Left lung (tissue), 14 donors: ENCODE data around the gene NDUFS4. TPM values are rescaled to one million over a fixed set of nuclear protein-coding genes. Genes with fewer than 3 reads are reported as not detected.
A peak's percentile ranks its signal among the peaks of the same experiment; 100 is the strongest.

Source experiments
- ATAC-seq: fragments of 200-7000 bp; cut with Tn5 transposase; one replicate; pipeline ENCODE4 v1.9.1; 2020; ENCODE audit warnings: moderate library complexity
- DNase-seq, 4 donors: peaks; one replicate each; pipeline ENCODE4 v3.0.0-alpha.2; 2013 to 2020
- H3K27ac ChIP-seq, 2 donors: fragments of 200-600 bp; sonication (generic) in 1 of 2; one replicate each; pipeline versions ENCODE4 v1.5.0 to v1.8.0; 2020 to 2021
- H3K27me3 ChIP-seq, 2 donors: fragments of 200-600 bp; sonication (generic) in 1 of 2; one replicate each; pipeline versions ENCODE4 v1.5.0 to v1.8.0; 2020 to 2021
- H3K36me3 ChIP-seq, 2 donors: fragments of 200-600 bp; sonication (generic) in 1 of 2; one replicate each; pipeline versions ENCODE4 v1.5.0 to v1.8.0; 2020 to 2021
- H3K4me1 ChIP-seq, 2 donors: fragments of 200-600 bp; one replicate each; pipeline ENCODE4 v1.8.0; 2021
- H3K4me3 ChIP-seq, 2 donors: fragments of 200-600 bp; sonication (generic) in 1 of 2; one replicate each; pipeline versions ENCODE4 v1.5.0 to v1.8.0; 2020 to 2021; ENCODE audit warnings: mild to moderate bottlenecking in 1 of 2
- H3K9me3 ChIP-seq, 2 donors: fragments of 200-600 bp; sonication (generic) in 1 of 2; one replicate each; pipeline versions ENCODE4 v1.5.0 to v1.8.0; 2020 to 2021
- intact Hi-C, 2 donors: fragments of 100-400 bp; cut with DNase I; formaldehyde crosslinking; loops; one replicate each; pipeline versions ENCODE4 v1.11.2 to v1.14.2; 2022
- long read RNA-seq, 12 donors: library from polyadenylated mRNA in 2 of 12; unstranded in 2 of 12; transcript quantifications; one replicate each; pipeline ENCODE4 v2.0.0 and lab custom pipeline, GENCODE V29; 2019 to 2026
- polyA plus RNA-seq, 6 donors: library from polyadenylated mRNA; unstranded; fragments of 120-200 nt; gene quantifications; one replicate each; pipeline ENCODE4 v1.2.1, GENCODE V29; 2013; ENCODE audit not compliant: insufficient read length in 6 of 6
- total RNA-seq, 2 donors: library from RNA; stranded (reverse); fragmentation: NEBNext Ultra II Directional; extraction: Animal tissue kit (Norgen Biotek cat#: 25700); gene quantifications; one replicate each; pipeline ENCODE4 v1.2.1, GENCODE V29; 2021
- TF ChIP-seq, protein P1 (sequence below), 2 donors: fragments of 200-600 bp; sonication (generic) in 1 of 2; IDR thresholded peaks; one replicate each; pipeline versions ENCODE4 v1.5.0 to v1.8.0; 2021; ENCODE audit warnings: antibody characterized with exemption in 2 of 2
- donor health status: DM: no; HTN: yes; CAD: no.
- donor health status: DM: no; HTN: no; CAD: no.

Gene NDUFS4
- total RNA-seq, result 10 to 100 TPM; 52.3 to 57.4 TPM
- 100 to 1,000 TPM in 3 of 6 donors, 10 to 100 TPM in 3; 95.3 to 109 (median 99.9) TPM for polyA plus RNA-seq
- long read RNA-seq, donor 1, transcript NDUFS4-201 (5 exons, 675 nt), result major isoform, 134 of 169 reads
- long read RNA-seq, donor 1, transcript NDUFS4-203 (4 exons, 559 nt), result minor isoform, 5 of 169 reads
- long read RNA-seq, donor 1, partial matches to known transcripts, result 26 of 169 reads
- long read RNA-seq, donor 1, other reads (novel, unspliced or antisense), result 0 of 169 reads
- long read RNA-seq, donor 2, transcript NDUFS4-201 (5 exons, 675 nt), result major isoform, 96 of 132 reads
- long read RNA-seq, donor 2, partial matches to known transcripts, result 34 of 132 reads
- long read RNA-seq, donor 2, other reads (novel, unspliced or antisense), result 0 of 132 reads
- long read RNA-seq, donor 3, transcript NDUFS4-201 (5 exons, 675 nt), result major isoform, 77 of 96 reads
- long read RNA-seq, donor 3, partial matches to known transcripts, result 16 of 96 reads
- long read RNA-seq, donor 3, other reads (novel, unspliced or antisense), result 0 of 96 reads
- long read RNA-seq, donor 4, transcript NDUFS4-201 (5 exons, 675 nt), result major isoform, 57 of 73 reads
- long read RNA-seq, donor 4, partial matches to known transcripts, result 14 of 73 reads
- long read RNA-seq, donor 4, other reads (novel, unspliced or antisense), result 0 of 73 reads
- long read RNA-seq, donor 5, transcript NDUFS4-201 (5 exons, 675 nt), result major isoform, 103 of 119 reads
- long read RNA-seq, donor 5, partial matches to known transcripts, result 12 of 119 reads
- long read RNA-seq, donor 5, other reads (novel, unspliced or antisense), result 0 of 119 reads
- long read RNA-seq, donor 6, transcript NDUFS4-201 (5 exons, 675 nt), result major isoform, 142 of 164 reads
- long read RNA-seq, donor 6, partial matches to known transcripts, result 17 of 164 reads
- long read RNA-seq, donor 6, other reads (novel, unspliced or antisense), result 0 of 164 reads
- long read RNA-seq, donor 7, transcript NDUFS4-201 (5 exons, 675 nt), result major isoform, 66 of 74 reads
- long read RNA-seq, donor 7, partial matches to known transcripts, result 6 of 74 reads
- long read RNA-seq, donor 7, other reads (novel, unspliced or antisense), result 0 of 74 reads
- long read RNA-seq, donor 8, transcript NDUFS4-201 (5 exons, 675 nt), result major isoform, 61 of 62 reads
- long read RNA-seq, donor 8, partial matches to known transcripts, result 0 of 62 reads
- long read RNA-seq, donor 8, other reads (novel, unspliced or antisense), result 0 of 62 reads
- long read RNA-seq, donor 9, result 0 reads
- long read RNA-seq, donor 10, transcript NDUFS4-201 (5 exons, 675 nt), result major isoform, 44 of 49 reads
- long read RNA-seq, donor 10, partial matches to known transcripts, result 2 of 49 reads
- long read RNA-seq, donor 10, other reads (novel, unspliced or antisense), result 1 of 49 reads
- long read RNA-seq, donor 11, transcript NDUFS4-201 (5 exons, 675 nt), result major isoform, 102 of 116 reads
- long read RNA-seq, donor 11, partial matches to known transcripts, result 12 of 116 reads
- long read RNA-seq, donor 11, other reads (novel, unspliced or antisense), result 0 of 116 reads
- long read RNA-seq, donor 12, transcript NDUFS4-201 (5 exons, 675 nt), result major isoform, 58 of 65 reads
- long read RNA-seq, donor 12, partial matches to known transcripts, result 5 of 65 reads
- long read RNA-seq, donor 12, other reads (novel, unspliced or antisense), result 0 of 65 reads

DNA sequence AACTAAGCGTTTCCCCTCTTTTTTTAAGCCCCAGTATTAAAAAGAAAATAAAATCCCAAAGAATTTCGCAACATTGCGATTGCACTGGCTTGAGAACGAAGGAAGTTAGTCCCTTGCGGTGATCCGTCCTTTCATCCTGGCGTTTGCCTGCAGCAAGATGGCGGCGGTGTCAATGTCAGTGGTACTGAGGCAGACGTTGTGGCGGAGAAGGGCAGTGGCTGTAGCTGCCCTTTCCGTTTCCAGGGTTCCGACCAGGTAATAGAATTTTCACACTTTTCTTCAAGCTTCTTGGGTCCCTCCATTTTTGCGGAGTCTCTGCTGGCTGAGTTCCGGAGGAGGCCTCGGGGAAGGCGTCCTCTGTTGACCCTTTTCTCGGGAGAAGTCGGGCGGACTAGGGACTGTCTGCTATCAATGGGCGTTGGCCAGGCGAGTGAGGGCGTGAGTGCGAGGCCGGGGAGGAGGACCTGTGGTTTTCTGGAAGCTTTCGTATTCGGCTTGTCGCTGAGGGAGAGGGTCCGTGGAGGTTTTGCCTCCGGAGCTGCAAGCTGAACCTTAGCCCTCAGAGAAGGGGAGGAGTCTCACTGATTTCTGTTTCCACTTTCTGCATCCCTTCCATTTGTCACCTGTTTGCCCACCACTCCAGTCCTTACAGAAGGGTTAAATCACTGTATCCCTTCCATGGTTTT is at the start of gene NDUFS4:
NDUFS4 (plus strand) TSS at position 134 of the 686 bp plus-strand sequence; CDS start at position 158, 24 bp downstream.
- peak within 1 kb of the TSS; percentile 78 to 90 for H3K4me3 ChIP-seq
- H3K4me1 ChIP-seq, result peaks cover 10 to 21% of the 10 kb centered on the region in 2 donors
- H3K27ac ChIP-seq, result peak within 1 kb of the TSS; percentile 78 to 87
- DNase-seq, result peak; percentile 81 to 90 (median 86)
- no peaks in the 10 kb centered on the region for H3K9me3 ChIP-seq
- intact Hi-C loops, result no loop called here
- H3K27me3 ChIP-seq, result no peaks in the 10 kb centered on the region
- ATAC-seq, result peak; percentile 98
- TF ChIP-seq, protein P1, sequence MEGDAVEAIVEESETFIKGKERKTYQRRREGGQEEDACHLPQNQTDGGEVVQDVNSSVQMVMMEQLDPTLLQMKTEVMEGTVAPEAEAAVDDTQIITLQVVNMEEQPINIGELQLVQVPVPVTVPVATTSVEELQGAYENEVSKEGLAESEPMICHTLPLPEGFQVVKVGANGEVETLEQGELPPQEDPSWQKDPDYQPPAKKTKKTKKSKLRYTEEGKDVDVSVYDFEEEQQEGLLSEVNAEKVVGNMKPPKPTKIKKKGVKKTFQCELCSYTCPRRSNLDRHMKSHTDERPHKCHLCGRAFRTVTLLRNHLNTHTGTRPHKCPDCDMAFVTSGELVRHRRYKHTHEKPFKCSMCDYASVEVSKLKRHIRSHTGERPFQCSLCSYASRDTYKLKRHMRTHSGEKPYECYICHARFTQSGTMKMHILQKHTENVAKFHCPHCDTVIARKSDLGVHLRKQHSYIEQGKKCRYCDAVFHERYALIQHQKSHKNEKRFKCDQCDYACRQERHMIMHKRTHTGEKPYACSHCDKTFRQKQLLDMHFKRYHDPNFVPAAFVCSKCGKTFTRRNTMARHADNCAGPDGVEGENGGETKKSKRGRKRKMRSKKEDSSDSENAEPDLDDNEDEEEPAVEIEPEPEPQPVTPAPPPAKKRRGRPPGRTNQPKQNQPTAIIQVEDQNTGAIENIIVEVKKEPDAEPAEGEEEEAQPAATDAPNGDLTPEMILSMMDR (IDR thresholded peaks at IDR 0.05), result no peak
- H3K36me3 ChIP-seq, result no peaks in the 10 kb centered on the region

GRCh38 chr5:53512539-53512938 is 47.9 kb upstream of the NDUFS4 start:
- Histone ChIP-seq H3K4me1 (no peaks in the 10 kb centered on the region), H3K4me3 (no peak overlapping the region), H3K27ac (no peak overlapping the region), H3K27me3 (no peaks in the 10 kb centered on the region), H3K9me3 (peaks cover 0 to 31% of the 10 kb centered on the region in 2 donors), H3K36me3 (no peaks in the 10 kb centered on the region)
- no peak for ATAC-seq
- TF ChIP-seq, protein P1 (IDR thresholded peaks at IDR 0.05), result no peak
- DNase-seq, result no peak
- intact Hi-C loops, result no loop called here

DNA sequence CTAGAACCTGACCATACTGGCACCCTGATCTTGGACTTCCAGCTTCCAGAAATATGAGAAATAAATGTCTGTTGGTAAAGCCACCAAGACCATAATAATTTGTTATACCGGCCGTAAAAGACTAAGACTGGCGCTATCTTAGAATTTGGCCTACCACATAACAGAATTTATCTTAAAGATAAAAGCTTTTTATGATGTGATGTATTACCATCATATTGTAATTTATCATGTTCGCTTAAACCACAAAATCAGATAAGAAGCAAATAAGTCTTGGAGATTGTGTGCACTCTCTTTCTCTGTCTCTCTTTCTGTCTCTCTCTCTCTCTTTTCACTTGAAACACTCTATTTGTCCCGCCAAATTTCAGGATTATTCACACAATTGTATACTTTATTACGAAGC is 44.5 kb upstream of the NDUFS4 start:
- TF ChIP-seq, protein P1 (IDR thresholded peaks at IDR 0.05), result no peak
- Histone ChIP-seq H3K4me1 (no peaks in the 10 kb centered on the region), H3K9me3 (peaks cover 0 to 8% of the 10 kb centered on the region in 2 donors), H3K4me3 (no peak overlapping the region), H3K27ac (no peak overlapping the region), H3K27me3 (no peaks in the 10 kb centered on the region), H3K36me3 (no peaks in the 10 kb centered on the region)
- intact Hi-C loops, result no loop called here
- ATAC-seq (no peak), DNase-seq (no peak)

- TF ChIP-seq, protein P1 (IDR thresholded peaks at IDR 0.05), result no peak
- no peaks in the 10 kb centered on the region for H3K27me3 ChIP-seq
- no peaks in the 10 kb centered on the region for H3K36me3 ChIP-seq
- ATAC-seq (no peak), DNase-seq (no peak)
- H3K9me3 ChIP-seq, result peaks cover 0 to 7% of the 10 kb centered on the region in 2 donors
- intact Hi-C loops, result no loop called here
- H3K4me3 ChIP-seq, result no peak overlapping the region
- no peaks in the 10 kb centered on the region for H3K4me1 ChIP-seq
- H3K27ac ChIP-seq, result no peak overlapping the region
Measured at GRCh38 chr5:53520813-53521212, 39.6 kb upstream of the NDUFS4 start.
